Sigmoid colon (tissue), 4 donors: Measurements from ENCODE around the gene ITPK1.

Source experiments
- EP300 ChIP-seq, 4 donors: sonication (generic); formaldehyde crosslinking; IDR thresholded peaks; one replicate each; pipeline ENCODE4 v1.6.1; 2017; ENCODE audit warnings: antibody characterized with exemption in 4 of 4
- POLR2A ChIP-seq, 2 donors: fragments of 450-650 bp; IDR thresholded peaks; one replicate each; pipeline ENCODE4 v1.6.1; 2016; ENCODE audit warnings: antibody characterized with exemption in 2 of 2, mild to moderate bottlenecking in 2 of 2, moderate library complexity in 2 of 2
- POLR2AphosphoS5 ChIP-seq, 4 donors: sonication (generic); formaldehyde crosslinking; IDR thresholded peaks; one replicate each; pipeline ENCODE4 v1.6.1; 2017; ENCODE audit warnings: antibody characterized with exemption in 4 of 4
- TF ChIP-seq, protein P1 (sequence below), 4 experiments: fragments of 450-650 bp in 3 of 4; fragments of 200-600 bp in 1 of 4; IDR thresholded peaks; one replicate each; pipeline ENCODE4 v1.5.1; 2016 to 2019; ENCODE audit warnings: antibody characterized with exemption in 4 of 4, mild to moderate bottlenecking in 3 of 4, moderate library complexity in 2 of 4

DNA sequence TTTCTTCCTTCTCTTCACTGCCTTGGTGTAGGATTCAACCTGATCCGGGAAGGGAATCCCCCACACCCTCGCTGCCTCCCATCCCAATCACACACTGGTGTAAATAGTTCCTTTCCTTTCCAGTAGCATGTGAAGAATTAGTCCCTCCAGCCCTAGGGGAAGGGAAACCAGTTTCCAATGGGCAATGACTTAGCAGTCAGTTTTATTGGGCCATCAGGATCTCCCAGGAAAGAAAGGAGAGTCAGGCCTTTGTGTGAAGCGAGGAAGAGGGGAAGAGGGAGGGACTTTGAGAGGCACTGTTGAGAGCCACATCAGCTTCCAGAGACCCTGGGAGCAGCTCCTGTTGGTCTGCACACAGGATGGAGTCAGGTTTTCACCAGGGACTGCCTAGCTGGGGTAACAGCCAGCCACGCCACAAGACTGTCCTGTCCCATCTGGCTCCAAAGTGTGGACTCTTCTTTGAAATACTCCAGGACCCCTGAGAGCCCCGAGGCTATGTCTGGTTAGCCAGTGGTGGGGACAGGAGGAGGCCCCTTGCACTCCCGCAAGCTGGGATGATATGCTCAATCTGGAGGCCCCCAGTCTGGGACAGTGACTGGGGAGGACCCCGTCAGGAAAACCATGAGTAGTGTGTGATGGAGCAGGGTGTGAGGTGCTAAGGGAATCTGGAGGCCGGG is 41.1 kb upstream of the ITPK1 start:
- TF ChIP-seq, protein P1, sequence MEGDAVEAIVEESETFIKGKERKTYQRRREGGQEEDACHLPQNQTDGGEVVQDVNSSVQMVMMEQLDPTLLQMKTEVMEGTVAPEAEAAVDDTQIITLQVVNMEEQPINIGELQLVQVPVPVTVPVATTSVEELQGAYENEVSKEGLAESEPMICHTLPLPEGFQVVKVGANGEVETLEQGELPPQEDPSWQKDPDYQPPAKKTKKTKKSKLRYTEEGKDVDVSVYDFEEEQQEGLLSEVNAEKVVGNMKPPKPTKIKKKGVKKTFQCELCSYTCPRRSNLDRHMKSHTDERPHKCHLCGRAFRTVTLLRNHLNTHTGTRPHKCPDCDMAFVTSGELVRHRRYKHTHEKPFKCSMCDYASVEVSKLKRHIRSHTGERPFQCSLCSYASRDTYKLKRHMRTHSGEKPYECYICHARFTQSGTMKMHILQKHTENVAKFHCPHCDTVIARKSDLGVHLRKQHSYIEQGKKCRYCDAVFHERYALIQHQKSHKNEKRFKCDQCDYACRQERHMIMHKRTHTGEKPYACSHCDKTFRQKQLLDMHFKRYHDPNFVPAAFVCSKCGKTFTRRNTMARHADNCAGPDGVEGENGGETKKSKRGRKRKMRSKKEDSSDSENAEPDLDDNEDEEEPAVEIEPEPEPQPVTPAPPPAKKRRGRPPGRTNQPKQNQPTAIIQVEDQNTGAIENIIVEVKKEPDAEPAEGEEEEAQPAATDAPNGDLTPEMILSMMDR (IDR thresholded peaks at IDR 0.05) = no peak
- TF ChIP-seq POLR2A (IDR thresholded peaks at IDR 0.05) = no peak
- TF ChIP-seq POLR2AphosphoS5 (IDR thresholded peaks at IDR 0.05) = no peak
- TF ChIP-seq EP300 (IDR thresholded peaks at IDR 0.05) = no peak
